ENCODE measurements around the gene GRK5.

The GRK5 gene

DNA sequence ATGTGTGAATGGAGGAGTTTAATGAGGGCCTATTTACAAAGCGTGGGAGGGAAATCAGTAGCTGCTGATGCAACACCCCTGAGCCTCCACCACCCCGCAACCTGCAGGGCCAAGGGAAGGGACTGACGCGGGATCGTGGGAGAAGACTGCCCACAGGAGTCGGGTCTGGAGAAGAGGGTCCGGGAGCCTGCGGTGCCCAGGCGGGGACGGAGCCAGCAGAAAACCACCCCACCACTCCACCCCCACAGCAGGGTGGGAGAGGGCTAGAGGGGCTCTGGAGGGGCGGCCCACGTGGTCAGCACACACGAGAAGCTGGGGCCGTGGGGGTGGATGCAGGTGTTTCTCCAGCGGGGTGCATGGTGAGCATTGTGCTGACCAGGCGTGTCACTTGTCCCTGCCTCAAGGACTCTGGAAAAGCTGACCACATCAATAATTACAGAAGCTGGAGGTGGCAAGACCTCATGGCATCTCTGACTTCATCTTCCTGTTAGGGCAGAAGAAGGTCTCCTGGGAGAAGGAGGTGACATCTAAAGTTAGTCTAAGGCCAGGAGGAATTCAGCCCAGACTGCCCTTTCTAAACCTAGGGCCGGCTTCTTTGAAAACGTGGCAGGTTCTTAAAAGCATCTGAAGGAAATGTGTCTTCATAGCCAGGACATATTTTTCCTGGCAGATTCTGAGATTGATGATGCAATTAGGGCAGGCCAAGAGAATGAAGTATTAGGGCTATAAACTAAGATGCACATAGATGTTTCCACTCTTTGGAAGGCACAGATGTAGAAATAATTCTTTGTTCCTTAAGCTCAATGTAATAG lies 184.3 kb downstream of the GRK5 start:
- no peak for DNase-seq

DNA sequence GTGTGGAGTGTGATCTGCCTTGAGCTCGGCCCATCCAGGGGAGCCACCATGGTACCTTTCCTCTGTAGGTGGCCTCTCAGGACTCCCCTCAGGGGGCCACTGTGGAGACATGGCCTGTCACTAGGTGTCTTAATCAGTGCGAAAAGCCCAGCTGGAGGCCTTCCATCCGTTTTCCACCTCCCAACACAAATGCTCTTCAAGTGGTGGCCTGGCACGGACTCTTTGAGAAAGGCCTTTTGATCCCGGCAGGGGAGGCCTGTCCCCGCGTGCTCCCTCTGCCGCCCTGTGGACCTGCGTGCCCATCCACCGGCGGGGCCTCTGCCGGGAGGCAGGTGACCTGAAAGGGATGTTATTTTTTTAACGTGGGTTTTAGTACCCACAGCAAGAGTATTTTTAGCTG lies 185.6 kb downstream of the GRK5 start:
- DNase-seq, result no peak

DNA sequence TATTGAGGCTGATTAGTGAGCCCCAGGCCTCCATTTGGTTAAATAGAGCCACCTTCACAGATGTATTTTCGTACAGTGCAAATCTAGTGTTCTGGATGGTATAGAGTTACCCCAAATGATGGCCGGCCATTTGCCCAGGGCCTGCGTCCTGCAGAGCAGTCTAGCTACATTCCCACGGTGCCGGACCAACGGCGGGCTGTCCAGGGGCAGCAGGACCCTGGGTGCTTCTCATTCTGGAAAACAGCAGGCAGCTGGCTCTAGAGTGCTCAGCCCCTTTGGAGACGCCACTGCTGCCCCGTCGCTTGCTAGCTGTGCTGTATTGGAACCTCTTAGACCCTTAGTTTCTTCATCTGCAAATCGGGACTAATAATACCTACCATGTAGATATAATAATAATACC lies 186.1 kb downstream of the GRK5 start:
- DNase-seq, result no peak

DNA sequence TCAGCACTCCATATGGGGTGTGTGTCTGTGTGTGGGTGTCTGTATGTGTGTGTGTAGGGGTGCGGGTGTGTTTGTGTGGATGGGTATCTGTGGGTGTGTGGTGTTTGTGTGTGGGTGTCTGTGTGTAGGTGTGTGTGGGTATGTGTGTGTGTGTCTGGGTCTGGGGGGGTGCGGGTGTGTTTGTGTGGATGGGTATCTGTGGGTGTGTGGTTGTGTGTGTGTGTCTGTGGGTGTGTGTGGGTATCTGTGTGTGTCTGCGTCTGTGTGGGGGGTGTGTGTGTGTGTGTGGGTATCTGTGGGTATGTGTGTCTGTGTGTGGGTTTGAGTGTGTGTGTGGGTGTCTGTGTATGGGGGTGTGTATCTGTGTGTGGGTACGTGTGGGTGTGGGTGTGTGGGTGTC lies 186.5 kb downstream of the GRK5 start:
- no peak for DNase-seq

DNA sequence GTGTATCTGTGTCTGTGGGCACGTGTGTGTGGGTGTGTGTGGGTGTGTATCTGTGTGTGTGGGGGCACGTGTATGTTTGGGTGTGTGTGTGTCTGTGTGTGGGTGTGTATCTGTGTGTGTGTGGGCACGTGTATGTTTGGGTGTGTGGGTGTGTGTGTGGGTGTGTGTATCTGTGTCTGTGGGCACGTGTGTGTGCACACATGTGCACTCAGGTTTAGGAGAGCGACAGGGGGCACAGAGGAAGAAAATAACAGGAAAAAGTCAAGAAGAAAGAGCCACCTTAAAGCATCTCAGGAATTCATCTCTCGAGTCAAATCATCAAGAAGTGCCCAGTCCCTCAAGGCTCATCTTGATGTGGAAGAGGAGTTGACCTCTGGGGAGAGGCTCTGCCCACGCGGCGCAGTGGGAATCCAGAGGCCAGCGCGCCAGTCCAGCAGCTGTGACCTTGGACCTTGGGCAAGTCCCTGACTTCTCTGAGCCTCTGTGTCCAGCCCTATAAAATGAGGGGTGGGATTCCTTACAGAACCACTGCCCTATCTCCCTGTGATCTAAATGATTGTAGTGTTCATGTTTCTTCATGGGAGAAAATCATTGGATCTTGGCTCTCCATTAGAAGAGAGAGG lies 187.4 kb downstream of the GRK5 start:
- DNase-seq, result no peak

- peak; percentile 5 to 69 for DNase-seq
Observed at GRCh38 chr10:119395280-119396007, 188.1 kb downstream of the GRK5 start.

- peak in 1 of 2 donors; percentile 29 for DNase-seq
Observed at GRCh38 chr10:119396008-119396708, 188.8 kb downstream of the GRK5 start.

DNA sequence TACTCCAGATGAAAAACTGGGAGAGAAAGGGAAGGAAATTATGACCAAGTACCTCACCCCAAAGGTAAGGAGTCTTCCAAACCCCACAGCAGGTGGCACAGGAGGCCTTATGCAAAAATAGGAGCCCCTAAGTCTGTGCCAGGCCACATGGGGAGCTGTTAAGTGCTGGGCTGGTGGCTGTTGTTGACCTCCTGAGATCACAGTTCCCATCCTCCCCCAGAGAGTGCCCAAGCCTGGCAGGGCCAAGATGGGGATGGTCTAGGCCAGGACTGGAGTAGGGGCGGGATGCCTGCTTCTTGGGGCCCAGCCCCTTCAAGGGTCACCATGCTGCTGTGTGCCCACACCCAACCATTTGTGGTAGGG lies 189.3 kb downstream of the GRK5 start:
- DNase-seq, result no peak

DNA sequence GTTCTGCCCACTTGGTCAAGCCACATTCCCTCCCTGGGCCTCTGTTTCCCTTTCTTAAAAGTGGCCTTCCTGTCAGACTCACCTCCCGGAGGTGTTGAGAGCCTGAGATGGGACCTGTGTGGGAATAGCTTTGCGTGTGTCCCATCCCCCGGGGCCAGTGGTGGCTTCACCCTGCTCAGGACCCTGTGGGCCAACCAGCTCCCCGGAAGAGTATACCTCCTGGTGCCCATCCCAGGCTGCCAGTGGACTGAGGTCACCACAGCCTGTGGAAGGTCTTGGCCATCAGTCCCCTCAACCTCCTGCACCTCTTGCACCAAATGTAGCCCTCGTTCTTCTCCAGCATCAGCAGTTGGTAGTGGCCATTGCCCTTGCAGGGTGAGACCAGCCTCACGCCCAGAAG lies 190.0 kb downstream of the GRK5 start:
- no peak for DNase-seq

- no peak for DNase-seq
Observed at GRCh38 chr10:119398996-119399395, 191.6 kb downstream of the GRK5 start.

DNA sequence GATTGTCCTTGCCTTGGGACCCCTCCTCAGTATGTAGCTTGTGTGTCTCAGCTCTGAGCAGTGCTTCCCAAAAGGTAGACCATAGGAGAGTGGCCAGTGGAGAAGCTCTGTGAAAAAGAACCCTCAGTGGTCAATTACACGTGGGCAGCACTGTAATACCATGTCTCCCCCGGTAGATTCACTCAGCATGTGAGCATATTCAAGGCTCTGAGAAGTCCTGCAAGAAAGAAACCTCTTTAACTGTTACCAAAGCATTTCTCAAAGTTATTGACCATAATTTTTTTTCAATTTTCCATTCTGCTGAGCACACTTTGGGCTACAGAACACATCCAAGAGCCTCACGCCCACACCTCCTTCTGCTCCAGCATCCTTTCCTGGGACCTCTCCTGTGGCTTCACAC lies 192.1 kb downstream of the GRK5 start:
- DNase-seq, result no peak

GRCh38 chr10:119401671-119402395 lies 194.5 kb downstream of the GRK5 start:
- peak in 1 of 2 donors; percentile 41 for DNase-seq

DNA sequence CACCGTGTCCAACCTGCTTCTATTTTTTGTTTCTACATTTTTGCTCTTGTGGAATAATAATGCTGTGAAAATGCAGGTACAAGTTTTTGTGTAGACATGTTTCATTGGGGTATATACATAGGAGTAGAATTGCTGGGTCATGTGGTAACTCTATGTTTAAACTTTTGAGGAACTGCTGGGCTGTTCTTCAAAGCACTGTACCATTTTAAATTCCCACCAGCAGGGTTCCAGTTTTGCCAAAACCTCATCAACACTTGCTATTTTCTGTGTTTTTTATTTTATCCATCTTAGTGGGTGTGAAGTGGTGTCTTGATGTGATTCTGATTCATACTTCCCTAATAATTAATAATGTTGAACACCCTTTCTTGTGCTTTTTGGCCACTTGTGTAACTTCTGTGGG lies 196.6 kb downstream of the GRK5 start:
- no peak for DNase-seq

DNA sequence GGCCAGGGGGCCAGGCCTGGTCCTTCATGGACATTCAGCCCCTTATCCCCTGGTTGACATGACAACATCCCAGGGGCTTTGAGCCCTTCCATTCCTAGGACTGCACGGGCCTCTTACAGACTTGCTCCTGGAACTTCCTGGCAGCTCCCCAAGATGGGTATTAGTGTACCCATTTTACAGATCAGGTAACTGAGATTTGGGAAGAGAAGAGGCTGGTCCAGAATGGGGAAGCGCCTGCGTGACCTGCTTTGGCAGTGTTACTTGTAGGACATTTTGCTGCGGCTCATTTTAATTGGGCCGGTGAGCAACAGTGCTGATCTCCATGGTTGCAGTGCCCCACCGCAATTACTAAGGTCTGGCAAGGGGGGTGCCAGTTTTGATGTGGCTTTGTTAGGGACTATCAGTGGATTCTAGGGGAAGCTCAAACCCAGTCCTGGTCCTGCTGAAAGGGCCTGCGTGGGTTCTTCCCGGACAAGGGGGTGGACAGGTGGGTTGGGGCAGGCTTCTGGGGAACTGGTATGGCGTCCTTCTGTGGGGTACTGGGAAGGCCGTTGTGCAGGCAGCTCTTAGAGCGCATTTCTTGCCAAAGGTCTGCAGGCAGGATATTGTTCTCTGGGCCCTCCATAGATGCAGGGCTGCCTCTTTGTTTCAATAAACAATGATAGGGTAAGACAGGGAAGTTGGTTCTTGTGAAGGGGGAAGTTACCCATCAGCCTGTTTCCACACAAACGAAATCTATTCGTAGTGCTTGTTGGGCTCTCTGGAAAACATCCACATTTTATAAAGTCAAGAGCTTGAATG lies 197.5 kb downstream of the GRK5 start:
- no peak for DNase-seq

DNA sequence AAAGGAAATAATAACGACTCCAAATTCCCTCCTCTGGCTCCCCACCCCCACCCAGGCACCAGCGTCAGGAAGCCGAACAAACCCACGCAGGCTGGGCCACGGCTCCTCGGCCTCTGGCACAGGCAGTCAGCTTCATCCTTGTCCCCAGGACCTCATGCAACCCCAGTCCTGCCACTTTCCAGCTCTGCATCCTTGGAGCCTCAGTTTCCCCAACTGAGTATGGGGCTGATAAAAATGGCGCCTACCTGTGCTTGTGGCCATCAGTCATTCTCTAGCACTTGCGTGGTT lies 198.1 kb downstream of the GRK5 start:
- DNase-seq, result no peak

- DNase-seq, result no peak
Observed at GRCh38 chr10:119406137-119406536, 198.8 kb downstream of the GRK5 start.

GRCh38 chr10:119406601-119407253 lies 199.4 kb downstream of the GRK5 start:
- no peak for DNase-seq

DNA sequence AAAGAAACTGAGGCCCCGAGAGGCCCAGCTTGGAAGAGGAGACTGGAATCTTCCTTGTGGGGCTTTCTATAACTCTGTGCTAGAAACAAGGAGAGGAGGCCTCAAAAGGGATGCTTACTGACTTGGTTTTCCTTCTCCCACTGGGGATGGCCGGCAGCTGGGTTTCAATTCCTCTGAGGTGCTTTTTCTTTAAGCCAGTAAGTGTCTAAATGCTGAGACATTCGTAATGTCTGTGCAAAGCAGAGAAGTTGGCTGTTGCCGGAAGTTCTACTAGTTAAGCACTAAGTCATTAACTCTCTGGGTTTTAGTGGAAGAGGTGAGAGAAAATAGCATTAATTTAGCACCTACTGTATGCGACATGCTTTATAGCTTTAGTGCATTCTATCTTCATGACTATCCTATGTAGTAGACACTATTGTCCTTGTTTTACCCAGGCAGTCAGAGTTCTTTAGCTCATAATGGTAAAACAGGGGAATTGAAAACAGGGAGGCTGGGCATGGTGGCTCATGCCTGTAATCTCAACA lies 199.9 kb downstream of the GRK5 start:
- DNase-seq, result no peak

DNA sequence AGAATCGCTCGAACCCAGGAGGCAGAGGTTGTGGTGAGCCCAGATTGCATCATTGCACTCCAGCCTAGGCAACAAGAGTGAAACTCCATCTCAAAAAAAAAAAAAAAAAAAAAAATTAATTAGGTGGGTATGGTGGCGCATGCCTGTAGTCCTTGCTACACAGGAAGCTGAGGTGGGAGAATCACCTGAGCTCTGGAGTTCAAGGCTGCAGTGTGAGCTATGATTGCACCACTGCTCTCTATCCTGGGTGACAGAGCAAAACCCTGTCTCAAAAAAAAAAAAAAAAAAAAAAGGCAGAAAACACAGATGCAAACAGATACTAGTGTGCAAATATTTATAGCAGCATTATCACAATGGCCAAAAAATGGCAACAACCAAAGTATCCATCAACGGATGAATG lies 200.7 kb downstream of the GRK5 start:
- DNase-seq, result no peak

DNA sequence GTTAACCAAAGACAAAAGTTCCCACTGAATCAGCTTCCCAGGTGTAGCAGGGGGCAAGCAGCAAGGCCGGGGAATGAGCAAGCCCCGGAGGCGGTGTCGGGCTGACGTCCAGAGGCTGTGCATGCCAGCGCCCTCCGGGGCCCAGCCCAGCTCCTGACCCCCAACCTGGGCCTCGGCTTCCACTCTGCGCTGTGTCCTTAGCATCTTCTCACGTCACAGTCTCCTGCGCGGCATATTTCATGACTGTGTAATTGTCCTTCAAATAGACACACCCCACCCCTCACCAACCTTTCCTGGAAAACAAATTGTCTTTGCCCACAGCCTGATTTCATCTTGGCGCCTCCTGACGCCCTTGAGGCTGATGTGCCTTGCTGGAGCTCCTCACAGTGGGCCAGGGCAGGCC lies 201.6 kb downstream of the GRK5 start:
- DNase-seq, result no peak

- DNase-seq, result no peak
Observed at GRCh38 chr10:119409385-119409784, 202.0 kb downstream of the GRK5 start.

Data from CD4-positive, alpha-beta T cell treated with Interleukin-4 for 1 hour (primary cell).